ACC112 (cell line): ENCODE measurements around the gene JADE2.

Source experiments
- H2AFZ ChIP-seq: fragments of 200-600 bp; sonication (generic); one replicate; pipeline ENCODE4 v1.6.0; 2017; ENCODE audit warnings: antibody characterized with exemption, low read length; ENCODE audit not compliant: unreplicated experiment
- H3K27ac ChIP-seq: fragments of 200-600 bp; sonication (generic); 2 replicates; pipeline ENCODE4 v1.5.1; 2014; ENCODE audit warnings: low read depth, mild to moderate bottlenecking, antibody characterized with exemption, low read length, moderate library complexity
- H3K27me3 ChIP-seq: fragments of 200-600 bp; sonication (generic); 2 replicates; pipeline ENCODE4 v1.6.1; 2014; ENCODE audit warnings: mild to moderate bottlenecking, antibody characterized with exemption, low read length, moderate library complexity, mixed read lengths; ENCODE audit not compliant: insufficient read depth
- H3K36me3 ChIP-seq: fragments of 200-600 bp; sonication (generic); 2 replicates; pipeline ENCODE4 v1.6.1; 2016; ENCODE audit warnings: mild to moderate bottlenecking, antibody characterized with exemption, low read length, moderate library complexity, mixed read lengths; ENCODE audit not compliant: insufficient read depth
- H3K4me1 ChIP-seq: fragments of 200-600 bp; sonication (generic); one replicate; pipeline ENCODE4 v1.6.1; 2016; ENCODE audit warnings: low read length, mixed read lengths; ENCODE audit not compliant: insufficient read depth, unreplicated experiment, control insufficient read depth
- H3K4me3 ChIP-seq: fragments of 200-600 bp; sonication (generic); 2 replicates; pipeline ENCODE4 v1.5.1; 2014; ENCODE audit warnings: mild to moderate bottlenecking, low read depth, low read length
- H3K79me2 ChIP-seq: fragments of 200-600 bp; sonication (generic); one replicate; pipeline ENCODE4 v1.6.0; 2016; ENCODE audit warnings: low read length; ENCODE audit not compliant: control insufficient read depth, unreplicated experiment, insufficient read depth

The JADE2 gene

DNA sequence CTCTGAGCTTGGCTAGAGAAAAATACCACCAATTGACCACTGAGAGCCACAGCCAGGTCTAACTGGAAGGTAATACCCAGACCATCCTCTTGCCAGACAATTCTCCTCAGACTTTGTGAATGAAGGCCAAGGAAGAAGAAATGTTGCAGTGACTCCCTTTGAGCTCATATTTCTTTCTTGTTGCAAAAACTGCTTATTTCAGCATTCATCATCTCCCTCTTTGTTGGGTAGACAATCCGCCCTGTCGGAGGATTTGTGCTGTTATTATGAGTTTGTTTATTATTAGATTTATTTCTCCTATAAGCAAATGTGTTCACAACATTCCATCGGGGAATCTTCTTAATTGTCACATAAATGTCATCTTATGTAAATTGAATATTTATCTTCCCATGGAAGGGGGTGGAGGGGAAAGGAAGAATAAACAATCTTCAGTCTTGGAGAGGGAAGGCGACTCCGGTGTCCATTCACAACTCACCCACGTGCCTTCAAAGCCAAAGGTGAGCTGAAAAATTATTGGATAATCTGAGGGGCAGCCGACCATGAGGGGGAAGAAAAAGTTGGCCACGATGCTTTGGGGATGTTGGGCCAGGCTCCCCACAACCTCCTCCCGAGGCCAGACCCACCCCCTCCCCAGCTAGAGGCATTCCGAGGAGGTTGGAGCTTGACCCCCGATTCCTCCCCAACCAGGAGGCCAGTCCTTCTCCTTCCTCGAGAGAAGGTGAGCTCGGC lies 1.8 kb upstream of the JADE2 start:
- Histone ChIP-seq H2AFZ (peak overlapping the region; percentile 89), H3K79me2 (peaks cover 17% of the 10 kb centered on the region), H3K36me3 (no peaks in the 10 kb centered on the region), H3K4me3 (peak overlapping the region; percentile 97), H3K4me1 (peaks cover 20% of the 10 kb centered on the region), H3K27ac (peak overlapping the region; percentile 90; the same call in 1 of the 2 replicates), H3K27me3 (no peaks in the 10 kb centered on the region)

DNA sequence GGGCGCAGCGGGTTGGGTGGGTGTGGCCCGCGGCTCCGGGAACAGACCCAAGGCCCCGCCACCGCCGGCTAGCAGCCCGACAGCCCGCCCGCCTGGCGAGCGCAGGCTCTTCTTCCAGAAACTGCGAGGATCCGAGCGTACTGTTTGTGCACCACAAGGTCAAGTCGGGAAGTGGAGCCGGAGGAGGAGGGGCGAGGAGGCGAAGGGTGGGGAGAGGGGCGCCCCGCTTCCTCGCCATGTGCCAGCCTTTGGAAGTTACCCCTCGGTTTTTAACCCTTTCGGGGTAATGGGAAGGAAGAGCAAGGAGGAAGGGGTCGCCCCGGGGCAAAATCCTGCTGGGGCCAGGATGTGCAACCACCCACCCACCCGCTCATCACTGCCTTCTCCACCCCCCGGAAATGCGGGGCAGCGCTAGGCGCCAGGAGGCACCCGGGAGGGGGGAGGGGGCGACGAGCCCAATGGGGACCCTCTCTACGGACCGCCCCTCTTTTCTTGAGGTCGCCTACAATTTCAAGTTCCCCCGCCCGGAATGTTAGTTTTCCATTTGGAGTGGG lies 1.1 kb upstream of the JADE2 start:
- Histone ChIP-seq H2AFZ (peak overlapping the region; percentile 89), H3K36me3 (no peaks in the 10 kb centered on the region)

DNA sequence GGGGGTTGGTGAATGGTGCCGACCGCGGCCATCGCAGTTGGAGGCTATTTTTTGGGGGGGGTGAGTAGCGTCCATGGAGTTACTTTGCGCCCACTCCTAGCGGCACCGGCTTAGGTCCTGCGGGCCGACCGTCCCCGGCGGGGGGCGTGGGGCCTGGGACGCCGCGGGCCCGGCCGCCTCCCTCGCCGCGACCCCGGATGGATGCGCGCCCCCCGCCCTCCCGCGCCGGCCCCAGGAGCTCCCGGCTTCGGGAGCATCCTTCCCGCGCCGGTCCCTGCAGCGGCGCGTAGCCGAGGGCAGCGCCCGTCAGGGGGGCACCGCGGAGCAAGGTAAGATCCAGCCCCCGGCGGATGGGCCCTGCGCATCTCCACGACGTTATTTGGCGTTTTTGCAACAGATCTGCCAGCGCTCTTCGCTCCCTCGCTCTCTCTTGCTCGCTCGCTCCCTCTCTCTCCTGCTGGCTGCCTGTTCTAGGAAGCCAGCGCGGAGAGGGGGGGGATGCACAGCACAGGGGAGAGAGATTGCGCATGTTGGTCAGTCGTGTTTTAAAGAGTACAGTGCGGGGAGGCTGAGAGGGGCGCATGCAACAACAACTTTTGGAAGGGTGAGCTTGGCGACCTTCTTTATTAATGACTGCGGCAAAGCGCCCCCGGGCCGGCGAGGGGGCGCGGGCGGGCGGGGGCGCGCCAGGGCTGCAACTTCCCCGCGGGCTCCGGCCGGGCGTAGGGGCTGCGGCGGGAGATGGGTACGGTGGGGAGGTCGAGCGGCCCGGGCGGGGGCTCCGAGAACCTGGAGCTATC lies 413 bp downstream of the JADE2 start:
- H3K27ac ChIP-seq = peak overlapping the region; percentile 90
- H3K4me1 ChIP-seq = peaks cover 25% of the 10 kb centered on the region
- H3K4me3 ChIP-seq = peak overlapping the region; percentile 97
- H3K27me3 ChIP-seq = no peaks in the 10 kb centered on the region
- H3K79me2 ChIP-seq = peaks cover 39% of the 10 kb centered on the region
- H2AFZ ChIP-seq = peak overlapping the region; percentile 57
- H3K36me3 ChIP-seq = no peaks in the 10 kb centered on the region

More for the DNA sequence above, 1.1 kb upstream of the JADE2 start:
- peaks cover 24% of the 10 kb centered on the region for H3K79me2 ChIP-seq
- peak overlapping the region; percentile 97 for H3K4me3 ChIP-seq
- peaks cover 25% of the 10 kb centered on the region for H3K4me1 ChIP-seq
- H3K27me3 ChIP-seq = no peaks in the 10 kb centered on the region
- H3K27ac ChIP-seq = peak overlapping the region; percentile 90

DNA sequence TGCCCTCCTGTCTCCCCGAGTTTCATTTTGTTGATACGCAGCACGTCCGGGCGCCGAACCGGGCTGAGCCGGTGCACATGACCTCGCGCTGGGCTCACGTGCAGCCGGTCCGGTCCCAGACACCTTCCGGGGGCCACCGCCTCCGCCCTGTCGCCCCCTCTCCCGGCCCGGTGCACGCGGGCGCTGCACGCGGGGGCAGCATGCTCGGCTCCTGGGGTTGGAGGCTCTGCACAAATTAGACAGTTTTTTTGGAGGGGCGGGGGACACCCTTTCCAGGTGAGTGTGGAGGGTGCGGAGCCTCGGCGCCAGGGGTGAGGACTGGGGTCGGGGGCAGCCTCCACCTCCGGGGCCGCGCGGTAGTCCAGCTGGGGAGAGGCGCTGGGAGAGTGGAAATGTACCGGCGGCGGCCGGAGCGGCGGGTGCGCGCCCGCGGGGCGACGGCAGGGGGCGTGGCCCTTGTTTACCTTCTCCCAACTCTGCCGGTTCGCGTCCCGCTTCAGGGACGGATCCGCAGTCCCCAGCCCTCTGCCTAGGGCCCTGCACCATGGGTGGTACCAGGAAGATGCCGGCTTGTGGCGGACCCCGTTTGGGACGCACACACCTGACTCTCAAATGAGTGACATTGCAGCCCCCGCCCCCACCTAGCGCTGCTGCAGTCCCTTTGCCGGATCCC lies 1.1 kb downstream of the JADE2 start:
- Histone ChIP-seq H3K36me3 (no peaks in the 10 kb centered on the region), H3K27ac (peak overlapping the region; percentile 90), H3K27me3 (no peaks in the 10 kb centered on the region), H3K79me2 (peaks cover 46% of the 10 kb centered on the region), H3K4me1 (peaks cover 25% of the 10 kb centered on the region), H2AFZ (peak overlapping the region; percentile 57), H3K4me3 (peak overlapping the region; percentile 97)

DNA sequence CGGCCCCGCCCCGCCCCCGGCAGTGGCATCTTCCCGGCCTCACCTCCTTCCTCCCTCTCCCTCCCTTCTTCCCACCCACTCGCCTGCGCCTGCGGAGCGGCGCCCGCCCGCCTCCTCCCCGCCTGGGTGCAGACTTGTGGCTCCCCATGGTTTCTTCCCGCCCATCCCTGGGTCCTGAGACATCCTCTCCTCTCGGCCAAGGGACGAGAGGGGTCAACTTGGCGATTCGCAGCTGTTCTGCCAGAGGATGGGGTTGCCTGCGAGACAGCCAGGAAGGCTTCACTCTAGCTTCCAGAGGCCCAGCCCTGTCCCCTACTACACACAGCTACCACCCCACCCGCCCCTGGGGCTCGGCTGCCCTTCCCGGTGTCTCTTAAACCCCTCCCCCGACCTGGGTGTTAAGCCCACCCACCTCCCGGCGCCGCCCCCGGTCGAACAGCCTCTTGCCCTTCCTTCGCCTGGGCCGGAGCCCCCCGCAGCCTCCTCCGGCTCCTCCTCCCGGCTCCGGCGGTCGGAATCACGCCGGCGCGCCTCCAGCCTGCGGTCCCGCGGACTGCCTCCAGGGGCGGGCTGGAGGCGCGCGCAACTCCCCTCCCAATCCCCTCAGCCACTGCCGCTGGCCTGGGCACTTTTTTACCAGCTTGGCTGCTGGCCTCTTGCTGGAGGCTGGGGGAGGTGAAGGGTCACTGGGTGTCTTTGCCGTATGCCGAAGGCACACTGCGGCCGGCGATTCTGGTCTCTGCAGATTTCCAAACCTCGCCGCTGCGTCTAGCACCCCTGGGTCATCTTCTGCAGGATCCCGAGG lies 1.9 kb downstream of the JADE2 start:
- no peak overlapping the region for H2AFZ ChIP-seq
- peaks cover 52% of the 10 kb centered on the region for H3K79me2 ChIP-seq
- H3K27ac ChIP-seq = peak overlapping the region; percentile 90
- H3K27me3 ChIP-seq = no peaks in the 10 kb centered on the region
- peak overlapping the region; percentile 97 for H3K4me3 ChIP-seq
- peaks cover 25% of the 10 kb centered on the region for H3K4me1 ChIP-seq
- no peaks in the 10 kb centered on the region for H3K36me3 ChIP-seq

DNA sequence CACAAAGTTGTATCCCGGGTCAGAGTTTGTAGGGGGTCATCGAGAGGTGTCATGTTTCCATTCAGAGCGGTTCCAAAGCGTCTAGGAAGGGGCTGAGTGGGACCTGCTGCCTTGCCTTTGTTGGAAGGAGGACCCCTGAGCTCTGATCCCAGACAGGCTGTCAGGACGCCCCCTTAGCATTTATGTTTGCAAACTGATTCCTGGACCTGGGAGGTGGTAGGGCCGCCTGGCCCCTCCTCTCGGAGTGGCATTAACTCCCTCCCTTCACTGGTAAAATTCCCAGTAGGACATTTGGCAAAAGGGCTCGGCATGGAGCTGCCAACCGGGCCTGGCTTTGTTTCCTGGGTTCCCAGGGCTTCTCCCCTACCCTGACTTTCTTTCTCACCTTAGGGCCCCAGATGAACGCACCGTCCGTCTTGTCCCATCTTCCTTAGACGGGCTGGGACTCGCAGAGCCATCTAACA lies 2.5 kb downstream of the JADE2 start:
- peaks cover 58% of the 10 kb centered on the region for H3K79me2 ChIP-seq
- peaks cover 30% of the 10 kb centered on the region for H3K4me1 ChIP-seq
- no peak overlapping the region for H2AFZ ChIP-seq

DNA sequence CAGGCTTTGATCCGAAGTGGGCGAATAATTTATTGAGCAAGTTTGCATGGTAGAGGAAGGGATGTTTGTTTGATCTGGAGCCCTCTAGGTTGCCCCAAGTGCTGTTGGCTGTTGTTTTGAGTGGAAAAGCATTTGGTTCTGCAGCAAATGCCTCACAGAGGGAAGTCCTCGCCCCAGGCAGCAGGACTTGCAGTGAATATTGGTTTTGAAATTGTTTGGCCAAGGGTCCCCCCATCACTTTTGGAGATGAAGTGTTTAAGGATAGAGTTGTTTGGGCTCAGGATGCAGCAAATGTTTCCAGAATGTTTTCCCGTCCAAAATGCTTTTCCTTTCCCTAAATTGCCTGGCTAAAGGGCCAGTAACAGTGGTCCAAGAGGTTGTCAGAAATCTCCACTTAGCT lies 3.1 kb downstream of the JADE2 start:
- Histone ChIP-seq H2AFZ (no peak overlapping the region), H3K79me2 (peaks cover 64% of the 10 kb centered on the region), H3K4me1 (peaks cover 29% of the 10 kb centered on the region), H3K36me3 (no peaks in the 10 kb centered on the region), H3K27ac (no peak overlapping the region), H3K27me3 (no peaks in the 10 kb centered on the region), H3K4me3 (peak overlapping the region; percentile 97)

More for the DNA sequence above, 2.5 kb downstream of the JADE2 start:
- Histone ChIP-seq H3K36me3 (no peaks in the 10 kb centered on the region), H3K4me3 (peak overlapping the region; percentile 97), H3K27ac (peak overlapping the region; percentile 41), H3K27me3 (no peaks in the 10 kb centered on the region)

DNA sequence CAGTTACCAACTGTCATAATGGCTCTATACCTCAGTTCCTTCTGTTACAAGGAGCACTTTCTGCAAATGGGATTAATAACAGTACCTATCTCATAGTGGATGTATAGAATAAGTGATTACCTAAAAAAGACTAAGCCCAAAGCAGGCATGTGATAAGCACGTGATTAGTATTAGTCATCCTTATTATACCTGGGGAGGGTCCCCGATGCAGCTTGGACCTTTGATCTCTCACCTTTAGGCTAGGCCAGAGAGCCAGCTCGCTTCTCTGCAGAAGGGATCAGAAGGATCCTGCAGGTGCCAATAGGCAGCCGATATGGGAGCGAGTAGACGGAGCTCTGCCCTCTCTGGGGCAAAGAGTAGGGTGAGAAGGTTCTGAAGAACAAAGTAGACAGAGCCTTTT lies 4.0 kb downstream of the JADE2 start:
- Histone ChIP-seq H3K79me2 (peaks cover 73% of the 10 kb centered on the region), H3K4me3 (no peak overlapping the region), H3K27ac (no peak overlapping the region), H3K4me1 (peaks cover 24% of the 10 kb centered on the region), H2AFZ (no peak overlapping the region), H3K27me3 (no peaks in the 10 kb centered on the region), H3K36me3 (no peaks in the 10 kb centered on the region)

DNA sequence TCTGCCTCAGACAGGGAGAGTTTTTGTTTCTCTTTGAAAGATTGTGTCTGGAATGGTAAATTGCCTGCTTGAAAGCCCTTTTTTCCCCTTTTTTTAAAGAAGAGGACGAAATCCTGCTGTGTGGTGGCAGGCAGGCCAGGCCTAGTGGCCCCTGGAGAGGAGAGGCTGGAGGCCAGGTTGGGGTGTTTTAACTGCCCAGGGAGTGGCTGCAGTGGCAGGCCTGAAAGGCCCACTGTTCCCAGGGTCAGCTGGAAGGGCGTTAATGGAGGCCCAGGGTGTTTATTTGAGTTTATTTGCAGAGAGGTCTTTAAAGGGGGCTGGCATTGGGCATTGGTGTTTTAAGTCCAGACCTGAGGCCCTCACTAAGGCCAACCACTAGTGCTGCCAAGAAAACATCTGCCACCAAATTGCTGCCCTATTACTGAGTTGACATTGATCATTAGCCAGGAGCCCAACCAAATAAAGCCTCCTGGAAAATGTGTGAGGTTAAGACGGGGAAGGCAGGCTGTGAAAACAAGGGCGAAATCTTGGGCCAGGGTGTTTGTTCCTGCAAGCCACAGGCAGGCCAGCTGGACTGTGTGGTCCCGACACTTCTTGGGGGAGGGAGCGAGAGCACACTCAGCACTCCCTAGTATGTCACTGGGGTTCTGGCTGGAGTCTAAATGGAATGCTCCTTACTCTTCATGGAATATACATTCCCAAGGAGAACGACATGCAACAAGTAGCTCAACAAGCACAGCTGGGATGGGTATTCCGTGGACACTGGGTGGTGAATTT lies 5.0 kb downstream of the JADE2 start:
- Histone ChIP-seq H2AFZ (no peak overlapping the region), H3K36me3 (no peaks in the 10 kb centered on the region), H3K27me3 (no peaks in the 10 kb centered on the region), H3K4me3 (no peak overlapping the region), H3K4me1 (peaks cover 24% of the 10 kb centered on the region), H3K79me2 (peaks cover 82% of the 10 kb centered on the region), H3K27ac (no peak overlapping the region)
